Panc1 (cell line): Measurements from ENCODE around the gene PNMA1. TPM values are rescaled to one million over a fixed set of nuclear protein-coding genes. Genes with fewer than 3 reads are reported as not detected.

Experiments
- ATAC-seq: fragments of 200-7000 bp; cut with Tn5 transposase; 2 replicates; pipeline ENCODE4 v1.9.1; 2020; ENCODE audit warnings: mild to moderate bottlenecking, moderate library complexity
- BruUV-seq: library from RNA; stranded (reverse); fragments of 400-500 nt; replicated peaks from 2 replicates; lab custom pipeline; 2021; lab: Mats Ljungman, UMichigan
- CTCF ChIA-PET: fragments of 300-600 bp; sonication (Branson Sonifier 250); formaldehyde crosslinking; loops from one replicate; lab custom pipeline; 2022; ENCODE audit warnings: antibody characterized with exemption; lab: Charles Lee
- POLR2A ChIA-PET: fragments of 300-600 bp; sonication (Branson Sonifier 250); formaldehyde crosslinking; loops from one replicate; lab custom pipeline; 2022; ENCODE audit warnings: antibody characterized with exemption; lab: Charles Lee
- DNase-seq: peaks from one replicate; pipeline ENCODE4 v3.0.0-alpha.2; 2010; ENCODE audit warnings: low read depth, low spot score
- H3K27ac ChIP-seq: 2 replicates; pipeline ENCODE4 v1.5.1; 2011; ENCODE audit warnings: mild to moderate bottlenecking, low read length, inconsistent platforms
- H3K27me3 ChIP-seq: fragments of 200-500 bp; sonication (Bioruptor generic); 2 replicates; pipeline ENCODE4 v1.6.0; 2014; ENCODE audit warnings: low read length, inconsistent platforms; ENCODE audit not compliant: control insufficient read depth, insufficient read depth
- H3K36me3 ChIP-seq: fragments of 200-500 bp; sonication (Bioruptor generic); 2 replicates; pipeline ENCODE4 v1.5.1; 2014; ENCODE audit warnings: inconsistent platforms, mild to moderate bottlenecking, low read length, moderate library complexity; ENCODE audit not compliant: control insufficient read depth, insufficient read depth
- H3K4me1 ChIP-seq: 2 replicates; pipeline ENCODE4 v1.5.1; 2011; ENCODE audit warnings: inconsistent platforms, mild to moderate bottlenecking, low read length, moderate library complexity; ENCODE audit not compliant: control insufficient read depth, insufficient read depth
- H3K4me3 ChIP-seq, 2 experiments: 2 replicates each; pipeline ENCODE4 v1.5.1; 2011 to 2012; ENCODE audit warnings: low read depth in 2 of 2, low read length in 2 of 2, mild to moderate bottlenecking in 2 of 2, inconsistent platforms in 1 of 2, moderate library complexity in 1 of 2
- H3K9me3 ChIP-seq: fragments of 200-500 bp; sonication (Bioruptor generic); 2 replicates; pipeline ENCODE4 v1.5.1; 2014; ENCODE audit warnings: low read depth, mild to moderate bottlenecking, inconsistent platforms, low read length, moderate library complexity; ENCODE audit not compliant: control insufficient read depth, insufficient read depth
- CTCF ChIP-seq: fragments of 450-650 bp; IDR thresholded peaks from 2 replicates; pipeline ENCODE4 v1.5.1; 2017; ENCODE audit warnings: mild to moderate bottlenecking
- POLR2AphosphoS5 ChIP-seq: IDR thresholded peaks from 2 replicates; pipeline ENCODE4 v1.6.1; 2012; ENCODE audit warnings: mild to moderate bottlenecking, low read depth, low read length, moderate library complexity
- REST ChIP-seq, 2 experiments: IDR thresholded peaks; 2 replicates each; pipeline ENCODE4 v1.6.1; 2011 to 2012; ENCODE audit warnings: low read depth in 2 of 2, control low read depth in 1 of 2, low read length in 1 of 2, mild to moderate bottlenecking in 1 of 2, moderate library complexity in 1 of 2; ENCODE audit not compliant: insufficient read depth in 1 of 2
- SIN3A ChIP-seq: IDR thresholded peaks from 2 replicates; pipeline ENCODE4 v1.6.1; 2012; ENCODE audit warnings: low read depth, mild to moderate bottlenecking, low read length, moderate library complexity, borderline replicate concordance; ENCODE audit not compliant: insufficient read depth
- TCF7L2 ChIP-seq: IDR thresholded peaks from 2 replicates; pipeline ENCODE4 v1.6.1; 2011; ENCODE audit warnings: mild to moderate bottlenecking, low read depth, low read length, inconsistent platforms
- in situ Hi-C: cut with HindIII; loops from 2 replicates; pipeline ENCODE4 v1.10.0; 2016; ENCODE audit warnings: low sequenced_read_pairs, low pct_unique_long_range_greater_than_20kb
- intact Hi-C: fragments of 100-400 bp; cut with micrococcal nuclease; formaldehyde crosslinking; loops from one replicate; pipeline ENCODE4 v1.10.0; 2022; ENCODE audit not compliant: unreplicated experiment
- total RNA-seq: library from RNA; stranded (reverse); gene quantifications from one replicate; pipeline ENCODE4 v1.2.1, GENCODE V29; 2021; ENCODE audit not compliant: unreplicated experiment

Gene PNMA1
- total RNA-seq, 1 experiment from 2014 or later, result 49.7 TPM

GRCh38 chr14:73739174-73739898 is 25.2 kb upstream of the PNMA1 start:
- TSS peak; percentile 35 for BruUV-seq
- POLR2A ChIA-PET, result no interaction called here
- no peaks in the 10 kb centered on the region; the same call in 1 of the 2 replicates for H3K36me3 ChIP-seq
- no peaks in the 10 kb centered on the region for H3K27me3 ChIP-seq
- ATAC-seq, result no peak
- intact Hi-C loops, result no loop called here
- DNase-seq, result no peak
- H3K4me1 ChIP-seq, result peaks cover 51% of the 10 kb centered on the region
- in situ Hi-C loops, result no loop called here
- no peak overlapping the region for H3K4me3 ChIP-seq
- no peaks in the 10 kb centered on the region for H3K9me3 ChIP-seq
- CTCF ChIA-PET, result no interaction called here
- H3K27ac ChIP-seq, result no peak overlapping the region
- TF ChIP-seq CTCF (no peak), SIN3A (no peak), POLR2AphosphoS5 (no peak), REST (IDR thresholded peaks at IDR 0.05; ENCODE audit: insufficient read depth in 1 of 2, low read depth in 2 of 2, low read length in 1 of 2) (no peak), TCF7L2 (no peak)

- POLR2A ChIA-PET, result no interaction called here
- CTCF ChIA-PET, result no interaction called here
- no peaks in the 10 kb centered on the region; the same call in 1 of the 2 replicates for H3K36me3 ChIP-seq
- H3K9me3 ChIP-seq, result no peaks in the 10 kb centered on the region
- intact Hi-C loops, result no loop called here
- no TSS peak for BruUV-seq
- H3K27me3 ChIP-seq, result no peaks in the 10 kb centered on the region
- in situ Hi-C loops, result no loop called here
- no peak for DNase-seq
- TF ChIP-seq SIN3A (no peak), CTCF (no peak), TCF7L2 (no peak), REST (IDR thresholded peaks at IDR 0.05; ENCODE audit: insufficient read depth in 1 of 2, low read depth in 2 of 2, low read length in 1 of 2) (no peak), POLR2AphosphoS5 (no peak)
- no peak overlapping the region for H3K4me3 ChIP-seq
- H3K27ac ChIP-seq, result no peak overlapping the region
- peaks cover 45% of the 10 kb centered on the region for H3K4me1 ChIP-seq
- ATAC-seq, result no peak
Observed at GRCh38 chr14:73738518-73739173, 24.5 kb upstream of the PNMA1 start.
